Caco-2 (cell line): ENCODE results near the gene CFAP298. TPM values are rescaled to one million over a fixed set of nuclear protein-coding genes. Genes with fewer than 3 reads are reported as not detected.

ENCODE experiments used
- BruUV-seq: library from RNA; stranded (reverse); fragments of 400-500 nt; replicated peaks from 2 replicates; lab custom pipeline; 2021; lab: Mats Ljungman, UMichigan
- CTCF ChIA-PET: fragments of 300-600 bp; sonication (Branson Sonifier 250); formaldehyde crosslinking; loops from one replicate; lab custom pipeline; 2022; ENCODE audit warnings: antibody characterized with exemption; lab: Charles Lee
- POLR2A ChIA-PET: fragments of 300-600 bp; sonication (Branson Sonifier 250); formaldehyde crosslinking; loops from one replicate; lab custom pipeline; 2022; ENCODE audit warnings: antibody characterized with exemption; lab: Charles Lee
- DNase-seq, 2 experiments: peaks; one replicate each; pipeline versions ENCODE4 v3.0.0 to v3.0.0-alpha.2; 2020 to 2022
- H3K27me3 ChIP-seq: replicated peaks from 2 replicates; pipeline ENCODE4 v1.6.0; 2011; ENCODE audit warnings: low read length; ENCODE audit not compliant: control insufficient read depth, insufficient read depth
- H3K36me3 ChIP-seq: 2 replicates; pipeline ENCODE4 v1.5.1; 2011; ENCODE audit warnings: low read length; ENCODE audit not compliant: control insufficient read depth, insufficient read depth
- H3K4me1 ChIP-seq: fragments of 250-450 bp; sonication (Bioruptor Pico); 2 replicates; pipeline ENCODE4 v1.5.1; 2020; ENCODE audit warnings: mild to moderate bottlenecking
- H3K4me3 ChIP-seq: 2 replicates; pipeline ENCODE4 v1.5.1; 2011; ENCODE audit warnings: low read depth, mild to moderate bottlenecking, control low read depth, low read length
- H3K9me3 ChIP-seq: fragments of 250-450 bp; sonication (Bioruptor Pico); 2 replicates; pipeline ENCODE4 v1.5.1; 2020; ENCODE audit warnings: mild to moderate bottlenecking, moderate library complexity
- H3K27ac Mint-ChIP-seq: one replicate; pipeline ENCODE4 v1.8.0; 2022; ENCODE audit warnings: mixed read lengths; ENCODE audit not compliant: unreplicated experiment
- H3K27me3 Mint-ChIP-seq: one replicate; pipeline ENCODE4 v1.8.0; 2022; ENCODE audit warnings: mixed read lengths; ENCODE audit not compliant: insufficient read depth, unreplicated experiment
- H3K36me3 Mint-ChIP-seq: one replicate; pipeline ENCODE4 v1.8.0; 2022; ENCODE audit warnings: mild to moderate bottlenecking, mixed read lengths; ENCODE audit not compliant: insufficient read depth, unreplicated experiment
- H3K4me1 Mint-ChIP-seq: one replicate; pipeline ENCODE4 v1.8.0; 2022; ENCODE audit warnings: low read depth, mixed read lengths; ENCODE audit not compliant: unreplicated experiment
- H3K4me3 Mint-ChIP-seq: one replicate; pipeline ENCODE4 v1.8.0; 2022; ENCODE audit warnings: mild to moderate bottlenecking, moderate library complexity, mixed read lengths; ENCODE audit not compliant: unreplicated experiment
- H3K9me3 Mint-ChIP-seq: one replicate; pipeline ENCODE4 v1.8.0; 2022; ENCODE audit warnings: mixed read lengths; ENCODE audit not compliant: unreplicated experiment
- intact Hi-C: fragments of 100-400 bp; cut with micrococcal nuclease; formaldehyde crosslinking; loops from one replicate; pipeline ENCODE4 v1.10.0; 2022; ENCODE audit not compliant: unreplicated experiment
- total RNA-seq: library from RNA; stranded (reverse); gene quantifications from 2 replicates; pipeline ENCODE4 v1.2.3, GENCODE V29; 2022
- TF ChIP-seq, protein P1 (sequence below), 2 experiments: fragments of 200-600 bp in 1 of 2; IDR thresholded peaks; 1 replicate in 1 of 2; 2 replicates in 1 of 2; pipeline versions ENCODE4 v1.5.1 to v1.8.0; 2011 to 2022; ENCODE audit warnings: antibody characterized with exemption in 1 of 2, control low read depth in 1 of 2, inconsistent platforms in 1 of 2, low read depth in 1 of 2, low read length in 1 of 2, mild to moderate bottlenecking in 1 of 2, moderate library complexity in 1 of 2; ENCODE audit not compliant: insufficient read depth in 1 of 2, severe bottlenecking in 1 of 2, unreplicated experiment in 1 of 2

The CFAP298 gene
- total RNA-seq, 1 experiment from 2014 or later = 54.5 TPM

DNA sequence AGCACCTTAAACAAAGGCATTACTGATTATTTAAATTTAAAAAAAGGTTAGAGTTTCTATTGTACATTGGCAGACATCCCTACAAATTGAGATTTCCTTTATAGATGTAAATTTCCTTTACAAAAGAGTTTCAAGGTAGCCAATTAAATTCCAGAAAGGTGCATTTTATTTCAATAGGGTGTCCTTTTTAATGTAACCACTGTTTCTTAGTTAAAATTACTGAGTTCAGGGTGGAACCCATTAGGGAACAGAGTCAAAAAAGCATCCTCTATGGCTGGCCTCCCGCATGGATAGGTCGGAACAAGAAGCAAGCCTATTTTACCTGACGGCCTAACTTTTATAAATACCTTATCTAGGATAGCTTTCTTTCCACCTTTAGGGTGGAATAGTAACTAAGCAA lies 51.3 kb downstream of the CFAP298 start:
- no peaks in the 10 kb centered on the region for H3K36me3 ChIP-seq
- no peak for DNase-seq
- Mint-ChIP-seq H3K9me3 (no peaks in the 10 kb centered on the region), H3K27me3 (no peaks in the 10 kb centered on the region), H3K4me1 (no peaks in the 10 kb centered on the region), H3K36me3 (no peaks in the 10 kb centered on the region), H3K4me3 (no peak overlapping the region), H3K27ac (no peak overlapping the region)
- no peak overlapping the region for H3K4me3 ChIP-seq
- no TSS peak for BruUV-seq
- TF ChIP-seq, protein P1, sequence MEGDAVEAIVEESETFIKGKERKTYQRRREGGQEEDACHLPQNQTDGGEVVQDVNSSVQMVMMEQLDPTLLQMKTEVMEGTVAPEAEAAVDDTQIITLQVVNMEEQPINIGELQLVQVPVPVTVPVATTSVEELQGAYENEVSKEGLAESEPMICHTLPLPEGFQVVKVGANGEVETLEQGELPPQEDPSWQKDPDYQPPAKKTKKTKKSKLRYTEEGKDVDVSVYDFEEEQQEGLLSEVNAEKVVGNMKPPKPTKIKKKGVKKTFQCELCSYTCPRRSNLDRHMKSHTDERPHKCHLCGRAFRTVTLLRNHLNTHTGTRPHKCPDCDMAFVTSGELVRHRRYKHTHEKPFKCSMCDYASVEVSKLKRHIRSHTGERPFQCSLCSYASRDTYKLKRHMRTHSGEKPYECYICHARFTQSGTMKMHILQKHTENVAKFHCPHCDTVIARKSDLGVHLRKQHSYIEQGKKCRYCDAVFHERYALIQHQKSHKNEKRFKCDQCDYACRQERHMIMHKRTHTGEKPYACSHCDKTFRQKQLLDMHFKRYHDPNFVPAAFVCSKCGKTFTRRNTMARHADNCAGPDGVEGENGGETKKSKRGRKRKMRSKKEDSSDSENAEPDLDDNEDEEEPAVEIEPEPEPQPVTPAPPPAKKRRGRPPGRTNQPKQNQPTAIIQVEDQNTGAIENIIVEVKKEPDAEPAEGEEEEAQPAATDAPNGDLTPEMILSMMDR (IDR thresholded peaks at IDR 0.05; ENCODE audit: insufficient read depth in 1 of 2, low read depth in 1 of 2, low read length in 1 of 2, severe bottlenecking in 1 of 2, unreplicated experiment in 1 of 2) = no peak
- H3K27me3 ChIP-seq = no peaks in the 10 kb centered on the region
- CTCF ChIA-PET = no interaction called here
- H3K9me3 ChIP-seq = no peaks in the 10 kb centered on the region
- POLR2A ChIA-PET = no interaction called here
- no peaks in the 10 kb centered on the region for H3K4me1 ChIP-seq
- intact Hi-C loops = loop anchor here (10.0 kb wide), 1 partner anchor 156 kb away; no protein-coding TSS in a partner anchor

DNA sequence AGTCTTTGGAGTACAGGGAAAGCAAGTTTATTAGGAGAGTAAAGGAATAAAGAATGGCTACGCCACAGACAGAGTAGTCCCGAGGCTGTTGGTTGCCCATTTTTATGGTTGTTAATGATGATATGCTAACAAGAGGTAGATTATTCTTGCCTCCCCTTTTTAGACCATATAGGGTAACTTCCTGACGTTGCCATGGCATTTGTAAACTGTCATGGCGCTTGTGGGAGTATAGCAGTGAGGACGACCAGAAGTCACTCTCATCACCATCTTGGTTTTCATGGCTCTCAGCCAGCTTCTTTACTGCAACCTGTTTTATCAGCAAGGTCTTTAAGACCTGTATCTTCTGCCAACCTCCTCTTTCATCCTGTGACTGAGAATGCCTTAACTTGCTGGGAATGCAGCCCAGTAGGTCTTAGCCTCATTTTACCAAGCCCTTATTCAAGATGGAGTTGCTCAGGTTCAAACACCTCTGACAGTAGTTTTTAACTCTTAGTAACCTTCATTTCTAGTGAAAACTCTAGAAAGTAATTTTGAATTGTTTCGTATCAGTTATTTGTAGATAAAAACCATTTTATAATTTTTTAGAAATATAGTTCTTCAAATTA lies 53.1 kb downstream of the CFAP298 start:
- H3K9me3 Mint-ChIP-seq = no peaks in the 10 kb centered on the region
- no peaks in the 10 kb centered on the region for H3K36me3 ChIP-seq
- H3K9me3 ChIP-seq = no peaks in the 10 kb centered on the region
- H3K4me1 Mint-ChIP-seq = no peaks in the 10 kb centered on the region
- H3K4me3 Mint-ChIP-seq = no peak overlapping the region
- no TSS peak for BruUV-seq
- no peaks in the 10 kb centered on the region for H3K4me1 ChIP-seq
- intact Hi-C loops = no loop called here
- ChIA-PET POLR2A (no interaction called here), CTCF (interaction anchor here (0.6 kb wide), 1 partner anchor 10 kb away, joined by 4 read pairs; no protein-coding TSS in a partner anchor)
- no peaks in the 10 kb centered on the region for H3K27me3 Mint-ChIP-seq
- H3K27me3 ChIP-seq = no peaks in the 10 kb centered on the region
- H3K4me3 ChIP-seq = no peak overlapping the region
- DNase-seq = no peak
- TF ChIP-seq, protein P1 (IDR thresholded peaks at IDR 0.05; ENCODE audit: insufficient read depth in 1 of 2, low read depth in 1 of 2, low read length in 1 of 2, severe bottlenecking in 1 of 2, unreplicated experiment in 1 of 2) = no peak
- no peaks in the 10 kb centered on the region for H3K36me3 Mint-ChIP-seq
- H3K27ac Mint-ChIP-seq = no peak overlapping the region

- no peaks in the 10 kb centered on the region for H3K9me3 Mint-ChIP-seq
- H3K27me3 Mint-ChIP-seq = no peaks in the 10 kb centered on the region
- no peak overlapping the region for H3K27ac Mint-ChIP-seq
- POLR2A ChIA-PET = no interaction called here
- Histone ChIP-seq H3K4me1 (no peaks in the 10 kb centered on the region), H3K4me3 (no peak overlapping the region), H3K9me3 (no peaks in the 10 kb centered on the region), H3K27me3 (no peaks in the 10 kb centered on the region), H3K36me3 (no peaks in the 10 kb centered on the region)
- no TSS peak for BruUV-seq
- CTCF ChIA-PET = no interaction called here
- intact Hi-C loops = no loop called here
- no peak overlapping the region for H3K4me3 Mint-ChIP-seq
- no peak for DNase-seq
- TF ChIP-seq, protein P1 (IDR thresholded peaks at IDR 0.05; ENCODE audit: insufficient read depth in 1 of 2, low read depth in 1 of 2, low read length in 1 of 2, severe bottlenecking in 1 of 2, unreplicated experiment in 1 of 2) = no peak
- no peaks in the 10 kb centered on the region for H3K4me1 Mint-ChIP-seq
- no peaks in the 10 kb centered on the region for H3K36me3 Mint-ChIP-seq
Measured at GRCh38 chr21:32558106-32558505, 54.1 kb downstream of the CFAP298 start.
